Mesenchymal stem cell (in vitro differentiated cells and primary cell): ENCODE measurements around the gene SETD6.

Experiments
- DNase-seq: peaks from one replicate; pipeline ENCODE4 v3.0.0-alpha.2; 2013
- H2AFZ ChIP-seq: one replicate; pipeline ENCODE4 v1.6.1; 2013; ENCODE audit warnings: low read depth, mild to moderate bottlenecking, control low read depth, inconsistent platforms, low read length, moderate library complexity
- H2AK5ac ChIP-seq: 2 replicates; pipeline ENCODE4 v1.6.1; 2013; ENCODE audit warnings: low read length, moderate library complexity, mild to moderate bottlenecking, inconsistent platforms; ENCODE audit not compliant: severe bottlenecking
- H2BK120ac ChIP-seq: one replicate; pipeline ENCODE4 v1.6.1; 2013; ENCODE audit warnings: low read depth, mild to moderate bottlenecking, inconsistent platforms, low read length, moderate library complexity
- H2BK12ac ChIP-seq, 2 experiments: one replicate each; pipeline ENCODE4 v1.6.1; 2013; ENCODE audit warnings: inconsistent platforms in 2 of 2, low read length in 2 of 2, mild to moderate bottlenecking in 2 of 2, moderate library complexity in 2 of 2, control low read depth in 1 of 2
- H2BK15ac ChIP-seq: one replicate; pipeline ENCODE4 v1.6.1; 2013; ENCODE audit warnings: mild to moderate bottlenecking, low read depth, inconsistent platforms; ENCODE audit not compliant: poor library complexity, severe bottlenecking
- H2BK5ac ChIP-seq: 2 replicates; pipeline ENCODE4 v1.6.1; 2013; ENCODE audit warnings: low read depth, mild to moderate bottlenecking, low read length, control low read depth, inconsistent platforms; ENCODE audit not compliant: poor library complexity, severe bottlenecking
- H3K14ac ChIP-seq, 2 experiments: one replicate each; pipeline ENCODE4 v1.6.1; 2013; ENCODE audit warnings: inconsistent platforms in 2 of 2, low read length in 2 of 2, control low read depth in 1 of 2, mild to moderate bottlenecking in 1 of 2, moderate library complexity in 1 of 2
- H3K18ac ChIP-seq, 2 experiments: one replicate each; pipeline ENCODE4 v1.6.1; 2013; ENCODE audit warnings: inconsistent platforms in 2 of 2, low read length in 2 of 2, control low read depth in 1 of 2, low read depth in 1 of 2, mild to moderate bottlenecking in 1 of 2
- H3K23ac ChIP-seq, 2 experiments: one replicate each; pipeline ENCODE4 v1.6.1; 2013; ENCODE audit warnings: inconsistent platforms in 2 of 2, low read length in 2 of 2, mild to moderate bottlenecking in 2 of 2, moderate library complexity in 2 of 2, control low read depth in 1 of 2
- H3K27ac ChIP-seq: 2 replicates; pipeline ENCODE4 v1.5.1; 2013; ENCODE audit warnings: mild to moderate bottlenecking, moderate library complexity, low read length, control low read depth, inconsistent platforms; ENCODE audit not compliant: poor library complexity, severe bottlenecking
- H3K27me3 ChIP-seq, 2 experiments: 2 replicates each; pipeline versions ENCODE4 v1.6.1 to v1.7.0; 2013; ENCODE audit warnings: low read length in 2 of 2, mild to moderate bottlenecking in 2 of 2, moderate library complexity in 2 of 2, control low read depth in 1 of 2, inconsistent platforms in 1 of 2; ENCODE audit not compliant: control insufficient read depth in 1 of 2, insufficient read depth in 1 of 2
- H3K36me3 ChIP-seq, 2 experiments: 2 replicates each; pipeline versions ENCODE4 v1.6.1 to v1.7.0; 2013; ENCODE audit warnings: low read length in 2 of 2, control low read depth in 1 of 2, inconsistent platforms in 1 of 2, low read depth in 1 of 2, mild to moderate bottlenecking in 1 of 2; ENCODE audit not compliant: insufficient read depth in 2 of 2, control insufficient read depth in 1 of 2
- H3K4ac ChIP-seq, 2 experiments: one replicate each; pipeline ENCODE4 v1.6.1; 2013; ENCODE audit warnings: inconsistent platforms in 2 of 2, low read length in 2 of 2, mild to moderate bottlenecking in 2 of 2, moderate library complexity in 2 of 2, control low read depth in 1 of 2, low read depth in 1 of 2
- H3K4me1 ChIP-seq: 2 replicates; pipeline ENCODE4 v1.6.1; 2013; ENCODE audit warnings: low read depth, low read length, control low read depth; ENCODE audit not compliant: control insufficient read depth, insufficient read depth
- H3K4me2 ChIP-seq: 2 replicates; pipeline ENCODE4 v1.6.1; 2013; ENCODE audit warnings: low read length, mild to moderate bottlenecking, inconsistent platforms; ENCODE audit not compliant: poor library complexity, severe bottlenecking
- H3K4me3 ChIP-seq, 2 experiments: 2 replicates each; pipeline versions ENCODE4 v1.5.1 to v1.7.0; 2013; ENCODE audit warnings: low read length in 2 of 2, mild to moderate bottlenecking in 2 of 2, control low read depth in 1 of 2, low read depth in 1 of 2; ENCODE audit not compliant: insufficient read depth in 1 of 2
- H3K79me1 ChIP-seq: replicated peaks from 2 replicates; pipeline ENCODE4 v1.6.1; 2013; ENCODE audit warnings: mild to moderate bottlenecking, control low read depth, low read length, inconsistent platforms; ENCODE audit not compliant: poor library complexity, severe bottlenecking
- H3K9ac ChIP-seq: 2 replicates; pipeline ENCODE4 v1.7.0; 2013; ENCODE audit warnings: mild to moderate bottlenecking, low read length, moderate library complexity
- H3K9me3 ChIP-seq: 2 replicates; pipeline ENCODE4 v1.7.0; 2013; ENCODE audit warnings: mild to moderate bottlenecking, low read length; ENCODE audit not compliant: control insufficient read depth
- H4K8ac ChIP-seq: one replicate; pipeline ENCODE4 v1.6.1; 2013; ENCODE audit warnings: inconsistent platforms, mild to moderate bottlenecking, low read length, moderate library complexity
- H4K91ac ChIP-seq: one replicate; pipeline ENCODE4 v1.6.1; 2013; ENCODE audit warnings: mild to moderate bottlenecking, low read length, inconsistent platforms
- WGBS: methylation state at CpG from one replicate; pipeline ENCODE4 v1.1.7; 2013; ENCODE audit warnings: mixed read lengths; 5-methylcytosine and 5-hydroxymethylcytosine counted together

Gene SETD6

GRCh38 chr16:58548378-58548777 is 33.1 kb downstream of the SETD6 start:
- no peak overlapping the region for H3K4me2 ChIP-seq
- H3K9me3 ChIP-seq: no peaks in the 10 kb centered on the region
- peaks cover 13 to 100% of the 10 kb centered on the region in 2 experiments for H3K36me3 ChIP-seq
- DNase-seq: no peak
- no peak overlapping the region for H2BK12ac ChIP-seq
- no peak overlapping the region for H3K4ac ChIP-seq
- no peak overlapping the region for H3K9ac ChIP-seq
- H3K4me3 ChIP-seq: no peak overlapping the region
- H3K27ac ChIP-seq: no peak overlapping the region
- H2AK5ac ChIP-seq: no peak overlapping the region
- peaks cover 18% of the 10 kb centered on the region for H3K79me1 ChIP-seq
- no peak overlapping the region for H2AFZ ChIP-seq
- WGBS: 89% methylated on average over 2 of the region's 2 CpGs
- no peak overlapping the region for H4K8ac ChIP-seq
- H2BK15ac ChIP-seq: no peak overlapping the region
- H4K91ac ChIP-seq: no peak overlapping the region
- no peak overlapping the region for H2BK120ac ChIP-seq
- H3K27me3 ChIP-seq: no peaks in the 10 kb centered on the region
- H3K14ac ChIP-seq: no peak overlapping the region
- no peak overlapping the region for H2BK5ac ChIP-seq
- no peaks in the 10 kb centered on the region for H3K4me1 ChIP-seq
- no peak overlapping the region for H3K18ac ChIP-seq
- H3K23ac ChIP-seq: no peak overlapping the region

- no peak overlapping the region for H3K18ac ChIP-seq
- no peak overlapping the region for H3K27ac ChIP-seq
- H2BK5ac ChIP-seq: no peak overlapping the region
- no peak overlapping the region for H3K4me3 ChIP-seq
- peaks cover 13 to 100% of the 10 kb centered on the region in 2 experiments for H3K36me3 ChIP-seq
- no peak overlapping the region for H2BK15ac ChIP-seq
- no peak overlapping the region for H2BK120ac ChIP-seq
- H3K27me3 ChIP-seq: no peaks in the 10 kb centered on the region
- 100% methylated on average over 3 of the region's 3 CpGs for WGBS
- no peak overlapping the region for H4K8ac ChIP-seq
- H3K4me1 ChIP-seq: no peaks in the 10 kb centered on the region
- no peak overlapping the region for H4K91ac ChIP-seq
- no peaks in the 10 kb centered on the region for H3K9me3 ChIP-seq
- H2BK12ac ChIP-seq: no peak overlapping the region
- no peak overlapping the region for H2AK5ac ChIP-seq
- peak; percentile 28 for DNase-seq
- no peak overlapping the region for H3K14ac ChIP-seq
- H3K9ac ChIP-seq: peak overlapping the region; percentile 30
- H3K4me2 ChIP-seq: no peak overlapping the region
- H2AFZ ChIP-seq: no peak overlapping the region
- no peak overlapping the region for H3K23ac ChIP-seq
- peaks cover 12% of the 10 kb centered on the region for H3K79me1 ChIP-seq
- no peak overlapping the region for H3K4ac ChIP-seq
Observed at GRCh38 chr16:58551496-58551895, 36.2 kb downstream of the SETD6 start.

- H3K4me2 ChIP-seq: no peak overlapping the region
- H3K4me3 ChIP-seq: no peak overlapping the region
- H2BK12ac ChIP-seq: no peak overlapping the region
- no peak overlapping the region for H3K23ac ChIP-seq
- H2AFZ ChIP-seq: no peak overlapping the region
- H3K79me1 ChIP-seq: peaks cover 12% of the 10 kb centered on the region
- no peaks in the 10 kb centered on the region for H3K27me3 ChIP-seq
- DNase-seq: no peak
- H4K91ac ChIP-seq: no peak overlapping the region
- WGBS: 93% methylated on average over 2 of the region's 2 CpGs
- no peak overlapping the region for H3K9ac ChIP-seq
- H3K36me3 ChIP-seq: peaks cover 16 to 94% of the 10 kb centered on the region in 2 experiments
- H2BK5ac ChIP-seq: no peak overlapping the region
- H3K4ac ChIP-seq: no peak overlapping the region
- H2AK5ac ChIP-seq: no peak overlapping the region
- H3K27ac ChIP-seq: peak overlapping the region; percentile 16
- H4K8ac ChIP-seq: no peak overlapping the region
- no peak overlapping the region for H2BK15ac ChIP-seq
- no peak overlapping the region for H2BK120ac ChIP-seq
- no peaks in the 10 kb centered on the region for H3K9me3 ChIP-seq
- no peaks in the 10 kb centered on the region for H3K4me1 ChIP-seq
- H3K14ac ChIP-seq: no peak overlapping the region
- H3K18ac ChIP-seq: no peak overlapping the region
Observed at GRCh38 chr16:58556678-58557077, 41.4 kb downstream of the SETD6 start.

GRCh38 chr16:58563235-58563634 is 47.9 kb downstream of the SETD6 start:
- Histone ChIP-seq H3K4me3 (no peak overlapping the region), H4K8ac (no peak overlapping the region), H2AFZ (no peak overlapping the region), H3K4ac (no peak overlapping the region), H3K18ac (no peak overlapping the region), H2BK12ac (no peak overlapping the region), H2BK5ac (no peak overlapping the region), H3K9me3 (no peaks in the 10 kb centered on the region), H3K4me1 (no peaks in the 10 kb centered on the region), H4K91ac (no peak overlapping the region), H2AK5ac (no peak overlapping the region), H2BK15ac (no peak overlapping the region), H3K4me2 (no peak overlapping the region), H3K27me3 (no peaks in the 10 kb centered on the region), H3K36me3 (peaks cover 22 to 75% of the 10 kb centered on the region in 2 experiments), H3K9ac (no peak overlapping the region), H2BK120ac (no peak overlapping the region), H3K23ac (no peak overlapping the region), H3K27ac (no peak overlapping the region), H3K14ac (no peak overlapping the region), H3K79me1 (peaks cover 16% of the 10 kb centered on the region)
- peak; percentile 52 for DNase-seq
